ENCODE results near the gene MTOR.

- no peak for TF ChIP-seq CTCF (IDR thresholded peaks at IDR 0.05)
- no peak for TF ChIP-seq POLR2A (IDR thresholded peaks at IDR 0.05)
Measured at GRCh38 chr1:11143907-11144306, 118.4 kb downstream of the MTOR start.

Data from thyroid gland (tissue), 4 donors.